ENCODE data around the gene WSB1. TPM values are rescaled to one million over a fixed set of nuclear protein-coding genes. Genes with fewer than 3 reads are reported as not detected.

WSB1 gene
- total and polyA plus RNA-seq, 2 of the 8 experiments (the other 6 are each of a cell fraction or from before 2014, with no cell fraction given) = 113 to 140 TPM

DNA sequence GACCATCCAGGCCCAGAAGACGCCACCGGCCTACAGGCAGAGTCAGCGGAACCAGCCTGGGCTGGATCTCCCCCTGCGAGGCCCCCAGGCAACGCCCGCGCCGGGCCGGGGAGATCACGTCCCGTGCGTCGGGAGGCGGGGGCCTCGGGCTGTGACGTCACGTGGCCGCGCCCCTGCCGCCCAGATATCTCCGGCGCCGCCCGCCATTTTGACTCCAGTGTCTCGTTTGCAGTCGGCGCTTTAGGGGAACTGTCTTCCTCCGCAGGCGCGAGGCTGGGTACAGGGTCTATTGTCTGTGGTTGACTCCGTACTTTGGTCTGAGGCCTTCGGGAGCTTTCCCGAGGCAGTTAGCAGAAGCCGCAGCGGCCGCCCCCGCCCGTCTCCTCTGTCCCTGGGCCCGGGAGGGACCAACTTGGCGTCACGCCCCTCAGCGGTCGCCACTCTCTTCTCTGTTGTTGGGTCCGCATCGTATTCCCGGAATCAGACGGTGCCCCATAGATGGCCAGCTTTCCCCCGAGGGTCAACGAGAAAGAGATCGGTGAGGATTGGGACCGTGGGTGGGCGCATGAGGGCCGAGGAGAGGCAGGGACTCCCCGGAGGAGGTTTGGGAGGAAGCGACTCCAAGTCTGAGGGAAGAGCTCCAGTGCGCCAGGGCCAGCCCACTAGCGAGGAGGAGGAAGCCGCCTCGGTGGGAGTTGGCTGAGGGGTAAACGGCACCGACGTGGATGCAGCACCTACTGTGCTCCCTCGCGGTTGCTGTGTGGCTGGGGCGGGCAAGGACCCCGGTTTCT, at the start of gene WSB1 (continued):
- TF ChIP-seq MAFK (IDR thresholded peaks at IDR 0.05; ENCODE audit: low read depth, low read length) = no peak
- no peak for TF ChIP-seq SP2 (IDR thresholded peaks at IDR 0.05; ENCODE audit: low read length)
- TF ChIP-seq YY1 (IDR thresholded peaks at IDR 0.05; ENCODE audit: low read depth, low read length) = peak; percentile 97
- peak; percentile 93 for TF ChIP-seq ASH2L (IDR thresholded peaks at IDR 0.05; ENCODE audit: low read length)
- TF ChIP-seq, protein P1, sequence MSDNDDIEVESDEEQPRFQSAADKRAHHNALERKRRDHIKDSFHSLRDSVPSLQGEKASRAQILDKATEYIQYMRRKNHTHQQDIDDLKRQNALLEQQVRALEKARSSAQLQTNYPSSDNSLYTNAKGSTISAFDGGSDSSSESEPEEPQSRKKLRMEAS (IDR thresholded peaks at IDR 0.05) = 0 out of 2 replicates have a peak, but pooled peaks have one; percentile 34
- TF ChIP-seq KDM4A (IDR thresholded peaks at IDR 0.05; ENCODE audit: low read depth, low read length, severe bottlenecking) = no peak
- peak; percentile 19; the same call in 1 of the 2 replicates for TF ChIP-seq CHD2 (IDR thresholded peaks at IDR 0.05; ENCODE audit: low read length)
- TF ChIP-seq CREB1 (IDR thresholded peaks at IDR 0.05) = peak; percentile 93
- TF ChIP-seq RBBP5 (IDR thresholded peaks at IDR 0.05; ENCODE audit: borderline replicate concordance, low read depth, low read length) = peak; percentile 85; the same call in 1 of the 2 replicates
- TF ChIP-seq EZH2 (IDR thresholded peaks at IDR 0.05; ENCODE audit: low read depth, low read length, severe bottlenecking) = no peak
- peak; percentile 97; the same call in 1 of the 2 replicates for TF ChIP-seq POLR2AphosphoS5 (IDR thresholded peaks at IDR 0.05; ENCODE audit: low read depth, low read length)
- peak; percentile 98 for TF ChIP-seq TAF7 (optimal IDR thresholded peaks at IDR 0.05; ENCODE audit: borderline replicate concordance, low read depth, low read length)
- peak; percentile 90; the same call in 1 of the 2 replicates for TF ChIP-seq GTF2F1 (IDR thresholded peaks at IDR 0.05; ENCODE audit: borderline replicate concordance, low read depth, low read length)
- peak; percentile 97 for TF ChIP-seq TBP (IDR thresholded peaks at IDR 0.05; ENCODE audit: low read depth, low read length)
- TF ChIP-seq PHF8 (conservative IDR thresholded peaks at IDR 0.05; ENCODE audit: low read depth, low read length) = peak; percentile 93
- no peak for TF ChIP-seq RFX5 (IDR thresholded peaks at IDR 0.05; ENCODE audit: borderline replicate concordance, low read depth, low read length)

Data from H1 (cell line).